OCI-LY3 (cell line): ENCODE data around the gene WDR93.

ENCODE experiments used
- H2AFZ ChIP-seq: fragments of 200-600, 300-600 bp; shearing (Covaris generic); 2 replicates; pipeline ENCODE4 v1.6.0; 2014; ENCODE audit warnings: antibody characterized with exemption, low read depth, low read length
- H3K27ac ChIP-seq: fragments of 200-600, 300-600 bp; sonication (generic); 2 replicates; pipeline ENCODE4 v1.5.1; 2014; ENCODE audit warnings: mild to moderate bottlenecking, low read length, moderate library complexity, mixed read lengths
- H3K27me3 ChIP-seq: fragments of 200-600, 300-600 bp; sonication (generic); 2 replicates; pipeline ENCODE4 v1.6.1; 2014; ENCODE audit warnings: low read depth, low read length, mixed read lengths
- H3K36me3 ChIP-seq: fragments of 200-600, 300-600 bp; sonication (generic); replicated peaks from 2 replicates; pipeline ENCODE3; 2014; ENCODE audit warnings: low read depth, low read length, mixed read lengths
- H3K4me1 ChIP-seq: fragments of 300-600, 200-600 bp; sonication (generic); 2 replicates; pipeline ENCODE4 v1.6.1; 2014; ENCODE audit warnings: low read length, mixed read lengths
- H3K4me2 ChIP-seq: fragments of 200-600, 300-600 bp; sonication (generic); 2 replicates; pipeline ENCODE4 v1.6.1; 2014; ENCODE audit warnings: low read length, mixed read lengths
- H3K4me3 ChIP-seq: fragments of 300-600, 200-600 bp; sonication (generic); 2 replicates; pipeline ENCODE4 v1.5.1; 2014; ENCODE audit warnings: antibody characterized with exemption, mild to moderate bottlenecking, low read length, moderate library complexity
- H3K79me2 ChIP-seq: fragments of 300-600, 200-600 bp; shearing (Covaris generic); 2 replicates; pipeline ENCODE4 v1.6.1; 2014; ENCODE audit warnings: mild to moderate bottlenecking, low read length, mixed read lengths
- H3K9ac ChIP-seq: fragments of 300-600, 200-600 bp; shearing (Covaris generic); 2 replicates; pipeline ENCODE4 v1.6.0; 2014; ENCODE audit warnings: mild to moderate bottlenecking, low read length, moderate library complexity
- H3K9me3 ChIP-seq: fragments of 200-600, 300-600 bp; shearing (Covaris generic); 2 replicates; pipeline ENCODE4 v1.6.1; 2014; ENCODE audit warnings: low read length, mixed read lengths; ENCODE audit not compliant: insufficient read depth
- H4K20me1 ChIP-seq: fragments of 200-600, 300-600 bp; sonication (generic); 2 replicates; pipeline ENCODE4 v1.6.1; 2016; ENCODE audit warnings: low read length, mixed read lengths; ENCODE audit not compliant: insufficient read depth
- EZH2phosphoT487 ChIP-seq: fragments of 200-600 bp; shearing (Covaris generic); IDR thresholded peaks from 2 replicates; pipeline ENCODE4 v1.6.1; 2018; ENCODE audit warnings: antibody characterized with exemption, mixed run types, low read depth
- TF ChIP-seq, protein P1 (sequence below): fragments of 200-600, 300-600 bp; sonication (generic); IDR thresholded peaks from 2 replicates; pipeline ENCODE4 v1.5.1; 2014; ENCODE audit warnings: antibody characterized with exemption, low read length, low read depth

WDR93 gene

DNA sequence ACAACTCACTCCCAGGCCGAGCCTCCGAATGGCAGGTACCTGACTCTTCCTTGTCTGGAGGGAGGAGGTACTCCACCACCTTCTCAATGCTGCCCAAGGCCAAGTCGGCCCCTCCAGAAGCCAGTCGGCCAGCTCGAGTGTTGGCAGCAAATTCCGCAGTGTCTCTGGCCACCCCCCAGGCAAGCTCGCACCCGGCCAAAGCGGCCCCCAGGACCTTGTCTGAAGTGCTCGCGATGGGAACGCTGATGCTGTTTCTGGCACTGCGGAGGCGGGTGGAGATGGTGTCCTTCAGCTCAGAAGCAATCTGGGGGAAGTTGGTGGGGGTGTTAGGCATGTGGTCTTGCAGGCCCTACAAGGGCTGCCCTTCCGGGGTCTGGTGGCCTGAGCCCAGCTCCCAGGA lies 20.7 kb upstream of the WDR93 start:
- H3K36me3 ChIP-seq, result no peaks in the 10 kb centered on the region
- H3K27ac ChIP-seq, result no peak overlapping the region
- H4K20me1 ChIP-seq, result no peaks in the 10 kb centered on the region
- H3K4me3 ChIP-seq, result no peak overlapping the region
- H3K27me3 ChIP-seq, result peaks cover 2% of the 10 kb centered on the region
- H3K4me1 ChIP-seq, result peaks cover 6% of the 10 kb centered on the region; the same call in 1 of the 2 replicates
- H3K9ac ChIP-seq, result no peak overlapping the region
- H3K9me3 ChIP-seq, result no peaks in the 10 kb centered on the region
- H3K79me2 ChIP-seq, result no peaks in the 10 kb centered on the region
- H3K4me2 ChIP-seq, result no peak overlapping the region
- TF ChIP-seq, protein P1, sequence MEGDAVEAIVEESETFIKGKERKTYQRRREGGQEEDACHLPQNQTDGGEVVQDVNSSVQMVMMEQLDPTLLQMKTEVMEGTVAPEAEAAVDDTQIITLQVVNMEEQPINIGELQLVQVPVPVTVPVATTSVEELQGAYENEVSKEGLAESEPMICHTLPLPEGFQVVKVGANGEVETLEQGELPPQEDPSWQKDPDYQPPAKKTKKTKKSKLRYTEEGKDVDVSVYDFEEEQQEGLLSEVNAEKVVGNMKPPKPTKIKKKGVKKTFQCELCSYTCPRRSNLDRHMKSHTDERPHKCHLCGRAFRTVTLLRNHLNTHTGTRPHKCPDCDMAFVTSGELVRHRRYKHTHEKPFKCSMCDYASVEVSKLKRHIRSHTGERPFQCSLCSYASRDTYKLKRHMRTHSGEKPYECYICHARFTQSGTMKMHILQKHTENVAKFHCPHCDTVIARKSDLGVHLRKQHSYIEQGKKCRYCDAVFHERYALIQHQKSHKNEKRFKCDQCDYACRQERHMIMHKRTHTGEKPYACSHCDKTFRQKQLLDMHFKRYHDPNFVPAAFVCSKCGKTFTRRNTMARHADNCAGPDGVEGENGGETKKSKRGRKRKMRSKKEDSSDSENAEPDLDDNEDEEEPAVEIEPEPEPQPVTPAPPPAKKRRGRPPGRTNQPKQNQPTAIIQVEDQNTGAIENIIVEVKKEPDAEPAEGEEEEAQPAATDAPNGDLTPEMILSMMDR, result no peak
- TF ChIP-seq EZH2phosphoT487, result no peak
- no peak overlapping the region for H2AFZ ChIP-seq

DNA sequence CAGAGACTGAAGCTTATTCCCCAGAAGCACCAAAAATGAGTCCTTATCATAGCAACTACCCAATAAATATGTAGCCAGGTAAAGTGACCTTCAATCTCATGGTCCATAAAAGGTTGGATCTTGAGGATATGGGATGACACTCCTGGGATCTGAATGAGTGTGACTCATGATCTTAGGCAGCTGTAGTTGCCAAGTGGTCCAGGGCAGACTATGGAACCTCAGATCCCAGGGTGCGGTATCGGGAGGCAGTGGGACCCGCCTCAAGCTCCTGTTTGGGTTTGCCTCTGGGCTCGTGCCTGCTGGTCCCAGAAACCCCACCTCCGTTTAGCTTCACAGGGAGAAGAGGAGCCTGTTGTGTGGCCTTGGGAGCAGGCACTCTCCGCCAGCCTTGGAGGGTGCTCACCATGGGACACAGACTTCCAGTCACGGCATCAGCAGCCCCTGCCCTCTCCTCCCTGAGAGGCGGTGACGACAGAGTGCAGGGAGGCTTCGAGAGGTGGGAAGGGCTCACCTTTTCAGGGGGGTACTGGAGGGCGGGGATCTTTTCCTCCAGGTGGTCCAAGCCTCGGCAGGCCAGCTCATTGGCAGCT lies 19.5 kb upstream of the WDR93 start:
- Histone ChIP-seq H3K4me1 (0 out of 2 replicates have a peak, but pooled peaks cover under 1% of the 10 kb centered on the region), H4K20me1 (no peaks in the 10 kb centered on the region), H3K9ac (no peak overlapping the region), H3K27ac (no peak overlapping the region), H3K36me3 (no peaks in the 10 kb centered on the region), H3K27me3 (no peaks in the 10 kb centered on the region), H2AFZ (no peak overlapping the region), H3K9me3 (no peaks in the 10 kb centered on the region), H3K4me2 (no peak overlapping the region), H3K79me2 (no peaks in the 10 kb centered on the region), H3K4me3 (no peak overlapping the region)
- TF ChIP-seq, protein P1, result no peak
- no peak for TF ChIP-seq EZH2phosphoT487

DNA sequence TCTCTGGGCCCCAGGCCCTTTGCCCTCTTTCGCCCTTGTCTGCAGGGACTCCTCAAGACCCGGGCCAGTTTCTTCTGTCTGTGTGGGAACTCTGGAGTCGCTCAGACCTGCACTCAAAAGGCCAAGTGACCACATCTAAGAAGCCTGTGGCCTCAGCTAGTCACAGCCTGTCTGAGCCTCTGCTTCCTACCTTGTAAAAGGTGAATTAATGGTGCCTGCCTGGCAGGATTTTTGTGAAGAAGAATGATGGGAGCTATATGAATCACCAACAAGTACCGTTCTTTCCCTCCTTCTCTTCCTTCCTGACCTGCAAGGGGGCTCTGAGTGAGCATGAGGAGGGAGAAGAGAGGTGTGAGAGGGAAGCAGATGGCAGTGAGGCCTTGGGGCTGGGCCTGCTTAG lies 18.9 kb upstream of the WDR93 start:
- no peak overlapping the region for H3K4me3 ChIP-seq
- H2AFZ ChIP-seq, result no peak overlapping the region
- no peaks in the 10 kb centered on the region for H3K36me3 ChIP-seq
- no peaks in the 10 kb centered on the region for H3K9me3 ChIP-seq
- no peaks in the 10 kb centered on the region for H3K27me3 ChIP-seq
- TF ChIP-seq, protein P1, result no peak
- no peak for TF ChIP-seq EZH2phosphoT487
- H3K4me2 ChIP-seq, result no peak overlapping the region
- H3K9ac ChIP-seq, result no peak overlapping the region
- H3K79me2 ChIP-seq, result no peaks in the 10 kb centered on the region
- H3K27ac ChIP-seq, result no peak overlapping the region
- H4K20me1 ChIP-seq, result no peaks in the 10 kb centered on the region
- H3K4me1 ChIP-seq, result no peaks in the 10 kb centered on the region

DNA sequence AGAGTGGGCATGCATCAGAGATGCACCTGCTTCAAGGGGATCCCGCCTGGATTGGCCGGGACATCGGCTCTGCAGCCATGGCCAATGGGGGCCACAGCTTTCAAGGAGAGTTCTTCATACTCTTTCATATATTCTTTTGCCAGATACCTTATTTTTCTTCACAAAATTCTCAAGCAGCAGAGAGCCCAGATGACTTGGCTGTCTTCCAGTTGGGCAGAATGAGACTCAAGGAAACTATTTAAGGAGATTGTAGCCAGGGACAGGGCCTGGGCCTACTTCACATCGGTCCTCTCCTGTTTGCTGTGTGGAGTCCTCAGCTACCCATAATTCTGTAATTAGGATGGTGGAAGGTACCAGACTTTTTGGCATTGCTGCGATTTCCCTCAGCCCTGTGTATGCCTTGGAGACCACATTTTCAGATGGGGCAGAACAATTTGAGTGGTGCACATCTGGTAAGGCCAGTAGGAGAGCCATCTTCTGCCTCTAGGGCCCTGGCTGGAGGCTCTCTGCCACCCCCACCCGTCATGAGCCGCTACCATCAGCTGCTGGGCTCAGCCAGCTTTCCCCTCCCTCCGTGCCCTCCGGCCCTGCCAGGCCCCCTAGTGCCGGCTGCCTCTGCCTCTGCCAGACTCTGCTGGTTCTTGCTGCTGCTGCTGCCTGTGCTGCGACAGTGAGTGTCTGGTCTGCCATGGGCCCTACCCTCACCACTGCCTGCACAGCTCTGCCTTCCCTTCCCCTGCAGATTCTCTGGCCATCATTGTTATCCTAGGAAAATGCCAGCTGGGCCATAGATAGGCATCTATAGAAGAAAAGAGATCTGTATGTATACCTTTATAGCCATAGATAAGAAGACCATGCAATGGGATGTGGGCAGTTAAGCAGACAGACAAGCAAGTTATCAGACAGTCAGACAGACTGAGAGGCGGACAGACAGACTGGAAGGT lies 18.1 kb upstream of the WDR93 start:
- H3K4me1 ChIP-seq, result no peaks in the 10 kb centered on the region
- no peaks in the 10 kb centered on the region for H3K27me3 ChIP-seq
- no peaks in the 10 kb centered on the region for H4K20me1 ChIP-seq
- no peak overlapping the region for H3K9ac ChIP-seq
- TF ChIP-seq EZH2phosphoT487, result no peak
- TF ChIP-seq, protein P1, result no peak
- H3K9me3 ChIP-seq, result no peaks in the 10 kb centered on the region
- H3K4me2 ChIP-seq, result no peak overlapping the region
- H3K4me3 ChIP-seq, result no peak overlapping the region
- no peaks in the 10 kb centered on the region for H3K79me2 ChIP-seq
- H3K36me3 ChIP-seq, result no peaks in the 10 kb centered on the region
- H2AFZ ChIP-seq, result no peak overlapping the region
- no peak overlapping the region for H3K27ac ChIP-seq
